ENCODE measurements around the gene TIAM2. TPM values are rescaled to one million over a fixed set of nuclear protein-coding genes. Genes with fewer than 3 reads are reported as not detected.
"Not testable (repeated sequence)": the region's sequence is repeated elsewhere in the genome, so short reads cannot be mapped to it uniquely, and the experiment has no call there.

Gene TIAM2
- total RNA-seq, 1 donor: 8.9 TPM

DNA sequence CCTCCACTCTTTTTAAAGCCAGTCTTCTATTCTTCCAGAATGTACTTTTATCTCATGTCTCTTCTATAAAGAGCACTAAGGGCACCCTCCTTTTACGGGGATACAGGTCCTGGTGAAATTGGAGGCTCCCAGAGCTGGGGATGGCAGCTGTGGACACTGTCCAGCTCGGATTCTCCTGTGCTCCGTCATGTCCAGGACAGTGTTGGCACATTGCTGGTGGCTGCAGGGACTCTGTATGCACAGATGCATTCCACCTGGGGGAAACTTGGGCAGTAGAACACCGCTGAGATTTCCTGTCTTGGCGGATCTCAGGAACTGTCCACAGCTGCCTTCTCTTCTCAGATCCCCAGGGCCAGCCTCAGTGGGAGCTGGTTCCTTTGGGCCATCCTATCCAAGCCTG, 212.1 kb downstream of the TIAM2 start:
- TF ChIP-seq CTCF (IDR thresholded peaks at IDR 0.05; ENCODE audit: insufficient read depth, low read length): no peak
- DNase-seq (ENCODE audit: low read depth): no peak
- no peak overlapping the region for H3K4me3 ChIP-seq (ENCODE audit: low read depth, low read length)

GRCh38 chr6:155212106-155212505, 217.0 kb downstream of the TIAM2 start:
- no peak for TF ChIP-seq CTCF (IDR thresholded peaks at IDR 0.05; ENCODE audit: insufficient read depth, low read length)
- no peak for DNase-seq (ENCODE audit: low read depth)
- H3K4me3 ChIP-seq (ENCODE audit: low read depth, low read length): no peak overlapping the region

DNA sequence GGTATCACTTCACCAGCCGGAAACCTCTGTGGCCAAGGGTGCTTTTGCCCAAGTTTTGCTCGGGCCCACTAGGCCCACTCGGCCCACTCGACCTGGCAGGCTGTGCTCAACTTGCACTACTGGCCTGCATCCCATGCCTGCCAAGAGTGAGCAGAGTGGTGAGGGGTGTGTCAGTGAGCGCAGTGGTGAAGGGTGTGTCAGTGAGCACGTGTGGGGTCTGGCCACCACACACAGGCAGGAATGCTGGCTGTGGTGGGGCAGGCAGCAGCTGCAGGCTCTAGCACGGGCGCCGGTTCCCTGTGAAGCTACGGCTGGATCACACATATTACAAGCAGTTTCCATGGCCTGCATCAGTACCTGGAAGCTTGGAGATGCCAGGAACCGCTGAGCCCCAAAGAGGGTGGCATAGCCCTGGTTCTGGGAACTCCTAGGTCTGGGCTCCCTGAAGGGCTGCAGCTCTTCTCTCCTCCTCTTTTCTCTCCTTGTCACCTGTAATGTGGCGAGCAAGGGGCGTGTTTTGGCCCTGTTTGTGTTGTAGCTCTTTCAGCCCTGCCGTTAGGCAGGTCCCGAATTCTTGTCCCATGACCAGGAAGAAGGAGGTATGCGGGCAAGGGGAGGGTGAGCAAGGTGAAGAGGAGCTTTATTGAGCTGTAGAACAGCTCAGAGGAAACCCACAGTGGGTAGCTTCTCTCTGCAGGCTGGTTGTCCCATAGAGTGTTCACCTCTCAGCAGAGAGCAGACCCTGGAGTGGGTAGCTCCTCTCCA, 217.7 kb downstream of the TIAM2 start:
- no peak for DNase-seq (ENCODE audit: low read depth)
- no peak overlapping the region for H3K4me3 ChIP-seq (ENCODE audit: low read depth, low read length)
- no peak for TF ChIP-seq CTCF (IDR thresholded peaks at IDR 0.05; ENCODE audit: insufficient read depth, low read length)

DNA sequence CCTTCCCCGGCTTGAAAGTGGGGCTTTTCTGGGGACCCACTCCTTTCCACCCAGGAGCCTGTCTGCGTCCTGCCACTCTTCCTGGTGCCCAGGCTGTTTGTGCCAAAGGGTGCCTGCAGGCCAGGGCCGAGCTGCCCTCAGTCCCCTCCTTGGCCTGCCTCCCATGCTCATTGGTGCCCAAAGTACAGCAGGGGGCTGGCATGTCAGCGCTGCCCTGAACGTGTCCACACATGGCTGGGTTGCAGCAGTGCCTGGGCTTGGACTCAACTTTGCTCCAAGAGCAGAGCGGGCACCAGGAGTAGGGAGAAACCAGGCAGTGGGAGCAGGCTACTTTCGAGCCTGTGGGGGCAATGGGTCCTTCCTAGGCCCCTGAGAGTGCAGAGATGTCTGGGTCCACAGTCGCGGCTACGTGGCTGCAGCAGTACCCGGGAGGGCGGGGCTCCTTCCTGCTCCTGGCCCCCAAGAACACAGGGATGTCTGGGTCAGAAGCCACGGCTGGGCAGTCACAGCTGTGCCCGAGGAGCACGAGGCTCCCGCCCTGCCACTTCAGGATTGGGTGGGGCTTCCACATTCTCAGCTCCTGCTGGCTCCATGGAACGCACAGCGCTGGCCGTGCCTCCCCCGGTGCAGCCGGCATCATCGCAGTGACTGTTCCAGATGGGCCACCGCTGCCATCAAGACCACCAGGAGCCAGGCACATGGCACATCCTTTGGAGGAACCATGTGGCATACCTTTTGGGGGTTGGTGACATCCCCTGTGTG, 218.7 kb downstream of the TIAM2 start:
- no peak overlapping the region for H3K4me3 ChIP-seq (ENCODE audit: low read depth, low read length)
- TF ChIP-seq CTCF (IDR thresholded peaks at IDR 0.05; ENCODE audit: insufficient read depth, low read length): no peak
- DNase-seq (ENCODE audit: low read depth): no peak

DNA sequence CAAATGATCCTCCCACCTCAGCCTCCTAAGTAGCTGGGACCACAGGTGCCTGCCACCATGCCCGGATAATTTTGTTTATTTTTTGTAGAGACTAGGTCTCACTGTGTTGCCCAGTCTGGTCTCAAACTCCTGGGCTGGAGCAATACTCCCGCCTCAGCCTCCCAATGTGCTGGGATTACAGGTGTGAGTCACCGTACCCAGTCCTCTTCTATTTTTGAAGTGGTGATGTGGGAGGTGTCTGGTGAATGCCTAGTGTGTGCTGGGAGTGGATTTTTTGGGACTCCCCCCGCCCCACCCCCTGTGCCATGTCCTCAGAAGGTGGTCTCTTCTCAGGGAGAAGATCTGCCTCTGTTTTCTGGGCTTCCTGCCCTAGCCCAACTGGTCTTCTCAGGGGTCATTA, 220.8 kb downstream of the TIAM2 start:
- H3K4me3 ChIP-seq (ENCODE audit: low read depth, low read length): no peak overlapping the region
- TF ChIP-seq CTCF (IDR thresholded peaks at IDR 0.05; ENCODE audit: insufficient read depth, low read length): no peak
- no peak for DNase-seq (ENCODE audit: low read depth)

- DNase-seq (ENCODE audit: low read depth): no peak
- no peak for TF ChIP-seq CTCF (IDR thresholded peaks at IDR 0.05; ENCODE audit: insufficient read depth, low read length)
Observed at GRCh38 chr6:155216312-155217046, 221.4 kb downstream of the TIAM2 start.

GRCh38 chr6:155218711-155219110, 223.6 kb downstream of the TIAM2 start:
- H3K4me3 ChIP-seq (ENCODE audit: low read depth, low read length); DNase-seq (ENCODE audit: low read depth): not testable (repeated sequence)

More at GRCh38 chr6:155216312-155217046, 221.4 kb downstream of the TIAM2 start:
- no peak overlapping the region for H3K4me3 ChIP-seq (ENCODE audit: low read depth, low read length)
